ENCODE data around the gene AFF3.

The AFF3 gene

GRCh38 chr2:100041385-100041784 is 101.0 kb downstream of the AFF3 start:
- no peak overlapping the region for H3K4me3 ChIP-seq (ENCODE audit: low read length)
- DNase-seq (ENCODE audit: low read depth), result no peak
- TF ChIP-seq, protein P1, sequence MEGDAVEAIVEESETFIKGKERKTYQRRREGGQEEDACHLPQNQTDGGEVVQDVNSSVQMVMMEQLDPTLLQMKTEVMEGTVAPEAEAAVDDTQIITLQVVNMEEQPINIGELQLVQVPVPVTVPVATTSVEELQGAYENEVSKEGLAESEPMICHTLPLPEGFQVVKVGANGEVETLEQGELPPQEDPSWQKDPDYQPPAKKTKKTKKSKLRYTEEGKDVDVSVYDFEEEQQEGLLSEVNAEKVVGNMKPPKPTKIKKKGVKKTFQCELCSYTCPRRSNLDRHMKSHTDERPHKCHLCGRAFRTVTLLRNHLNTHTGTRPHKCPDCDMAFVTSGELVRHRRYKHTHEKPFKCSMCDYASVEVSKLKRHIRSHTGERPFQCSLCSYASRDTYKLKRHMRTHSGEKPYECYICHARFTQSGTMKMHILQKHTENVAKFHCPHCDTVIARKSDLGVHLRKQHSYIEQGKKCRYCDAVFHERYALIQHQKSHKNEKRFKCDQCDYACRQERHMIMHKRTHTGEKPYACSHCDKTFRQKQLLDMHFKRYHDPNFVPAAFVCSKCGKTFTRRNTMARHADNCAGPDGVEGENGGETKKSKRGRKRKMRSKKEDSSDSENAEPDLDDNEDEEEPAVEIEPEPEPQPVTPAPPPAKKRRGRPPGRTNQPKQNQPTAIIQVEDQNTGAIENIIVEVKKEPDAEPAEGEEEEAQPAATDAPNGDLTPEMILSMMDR (IDR thresholded peaks at IDR 0.05; ENCODE audit: insufficient read depth, low read depth, low read length, missing control alignments), result no peak

- DNase-seq (ENCODE audit: low read depth), result no peak
- TF ChIP-seq, protein P1 (IDR thresholded peaks at IDR 0.05; ENCODE audit: insufficient read depth, low read depth, low read length, missing control alignments), result no peak
- H3K4me3 ChIP-seq (ENCODE audit: low read length), result no peak overlapping the region
These were observed 101.5 kb downstream of the AFF3 start for GRCh38 chr2:100040906-100041305.

DNA sequence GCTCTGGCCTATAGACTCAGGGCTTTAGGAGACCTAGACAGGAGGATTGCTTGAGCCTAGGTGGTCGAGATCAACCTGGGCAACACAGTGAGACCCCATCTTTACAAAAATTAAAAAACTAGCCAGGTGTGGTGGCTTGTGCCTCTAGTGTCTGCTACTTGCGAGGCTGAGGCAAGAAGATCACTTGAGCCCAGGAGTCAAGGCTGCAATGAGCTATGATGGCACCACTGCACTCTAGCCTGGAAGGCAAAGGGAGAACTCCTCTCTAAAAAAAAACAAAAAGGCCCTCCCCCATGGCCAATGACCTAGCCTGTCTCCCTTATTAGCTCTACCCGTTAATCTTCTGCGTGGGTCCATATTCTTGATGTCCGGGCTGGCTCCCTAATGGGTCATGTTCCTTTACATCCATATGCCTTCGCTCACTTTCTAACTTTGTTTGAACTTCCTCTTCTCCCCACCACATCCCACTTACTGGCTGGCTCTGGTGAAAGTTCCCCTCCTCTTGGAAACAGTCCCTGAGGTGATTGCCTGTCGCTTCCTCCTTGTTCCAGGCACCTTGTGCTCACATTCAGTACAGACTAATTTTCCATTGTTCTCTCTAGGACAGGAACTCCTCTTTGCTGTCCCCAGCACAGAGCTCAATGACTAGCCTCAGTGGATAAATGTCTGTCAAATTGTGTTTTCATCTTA is 103.0 kb downstream of the AFF3 start:
- no peak for DNase-seq (ENCODE audit: low read depth)
- no peak overlapping the region for H3K4me3 ChIP-seq (ENCODE audit: low read length)
- TF ChIP-seq, protein P1 (IDR thresholded peaks at IDR 0.05; ENCODE audit: insufficient read depth, low read depth, low read length, missing control alignments), result no peak

DNA sequence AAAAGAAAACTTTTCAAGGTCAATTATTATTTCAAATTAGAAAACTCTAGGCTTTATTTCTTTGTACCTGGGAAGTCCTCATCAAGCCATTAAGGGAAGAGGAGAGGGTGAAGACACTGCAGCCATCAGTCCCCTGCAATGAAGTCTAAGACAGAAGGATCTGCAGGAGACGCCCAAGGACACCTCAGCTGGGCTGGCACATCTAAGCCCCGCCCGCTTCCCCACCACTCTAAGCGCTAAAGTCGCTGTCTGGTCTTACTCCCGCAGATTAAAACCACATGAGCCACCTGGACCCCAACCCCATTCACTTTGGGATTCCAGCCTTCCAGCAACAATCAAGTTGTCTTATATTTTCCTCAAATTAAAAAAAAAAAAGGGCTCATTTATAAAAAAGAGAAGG is 104.4 kb downstream of the AFF3 start:
- TF ChIP-seq, protein P1 (IDR thresholded peaks at IDR 0.05; ENCODE audit: insufficient read depth, low read depth, low read length, missing control alignments), result no peak
- no peak overlapping the region for H3K4me3 ChIP-seq (ENCODE audit: low read length)
- DNase-seq (ENCODE audit: low read depth), result no peak

GRCh38 chr2:100036793-100037192 is 105.6 kb downstream of the AFF3 start:
- DNase-seq (ENCODE audit: low read depth), result no peak
- TF ChIP-seq, protein P1 (IDR thresholded peaks at IDR 0.05; ENCODE audit: insufficient read depth, low read depth, low read length, missing control alignments), result no peak
- no peak overlapping the region for H3K4me3 ChIP-seq (ENCODE audit: low read length)

DNA sequence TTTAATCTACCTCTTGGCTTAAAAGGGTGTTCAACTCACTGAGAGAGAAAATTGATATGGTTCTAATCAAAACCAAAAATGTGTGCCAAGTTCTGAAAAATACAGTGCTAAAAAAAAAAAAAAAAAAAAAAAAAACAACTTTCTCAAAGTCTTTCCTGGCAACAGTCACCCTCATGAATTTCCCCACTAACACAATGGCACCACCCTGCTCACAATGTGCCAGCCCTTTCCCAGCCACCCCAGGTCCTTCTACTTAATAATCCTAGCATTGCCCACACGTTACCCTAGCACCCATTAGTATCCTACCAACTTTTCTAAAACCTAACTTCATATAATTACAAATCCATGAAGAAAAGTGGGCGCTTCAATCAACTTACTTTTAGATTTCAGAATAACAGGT is 106.4 kb downstream of the AFF3 start:
- TF ChIP-seq, protein P1 (IDR thresholded peaks at IDR 0.05; ENCODE audit: insufficient read depth, low read depth, low read length, missing control alignments), result no peak
- DNase-seq (ENCODE audit: low read depth), result no peak
- H3K4me3 ChIP-seq (ENCODE audit: low read length), result no peak overlapping the region

- no peak for DNase-seq (ENCODE audit: low read depth)
- H3K4me3 ChIP-seq (ENCODE audit: low read length), result no peak overlapping the region
- TF ChIP-seq, protein P1 (IDR thresholded peaks at IDR 0.05; ENCODE audit: insufficient read depth, low read depth, low read length, missing control alignments), result no peak
These were observed 108.0 kb downstream of the AFF3 start for GRCh38 chr2:100034431-100034830.
